ENCODE results near the gene ATF4.

GRCh38 chr22:39535357-39535725, 15.0 kb downstream of the ATF4 start:
- TF ChIP-seq CTCF (IDR thresholded peaks at IDR 0.05) (no peak), POLR2A (IDR thresholded peaks at IDR 0.05) (no peak)
